Measurements from ENCODE around the gene TBCD.

DNA sequence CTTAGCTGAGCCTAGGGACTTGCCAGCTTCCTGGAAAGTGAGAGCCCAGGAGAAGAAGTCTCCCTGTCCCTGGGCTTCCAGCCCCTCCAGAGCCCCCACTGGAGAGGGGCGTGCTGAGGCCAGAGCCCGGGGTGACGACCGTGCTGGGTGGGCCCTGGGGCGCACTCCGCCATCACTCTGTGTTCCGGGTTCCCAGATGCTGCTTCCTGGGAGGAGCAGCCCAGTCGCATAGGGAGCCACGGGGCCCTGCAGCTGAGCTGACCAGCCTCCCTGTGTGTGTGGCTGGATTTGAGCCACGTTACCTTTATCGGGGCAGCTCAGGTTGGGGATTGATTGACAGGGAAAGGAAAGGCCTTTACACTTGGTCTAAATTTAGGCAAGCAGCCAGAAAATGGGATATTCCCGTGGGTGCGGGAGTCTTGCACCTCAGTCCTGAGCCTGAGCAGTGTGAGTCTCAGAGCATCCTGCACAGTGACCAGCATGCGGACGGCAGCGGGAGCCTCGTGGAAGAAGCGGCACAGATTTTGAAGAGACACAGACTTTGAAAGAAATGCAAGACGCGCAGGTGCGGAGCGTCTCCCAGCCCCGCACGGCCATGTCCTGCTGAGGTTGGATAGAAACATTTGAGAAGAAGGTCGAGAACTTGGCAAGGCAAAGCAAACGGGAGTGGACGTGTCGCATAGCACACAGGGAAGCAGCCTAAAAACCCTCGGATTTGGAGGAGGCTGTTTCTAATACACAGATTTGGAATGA is 139.2 kb downstream of the TBCD start:
- TF ChIP-seq, protein P1, sequence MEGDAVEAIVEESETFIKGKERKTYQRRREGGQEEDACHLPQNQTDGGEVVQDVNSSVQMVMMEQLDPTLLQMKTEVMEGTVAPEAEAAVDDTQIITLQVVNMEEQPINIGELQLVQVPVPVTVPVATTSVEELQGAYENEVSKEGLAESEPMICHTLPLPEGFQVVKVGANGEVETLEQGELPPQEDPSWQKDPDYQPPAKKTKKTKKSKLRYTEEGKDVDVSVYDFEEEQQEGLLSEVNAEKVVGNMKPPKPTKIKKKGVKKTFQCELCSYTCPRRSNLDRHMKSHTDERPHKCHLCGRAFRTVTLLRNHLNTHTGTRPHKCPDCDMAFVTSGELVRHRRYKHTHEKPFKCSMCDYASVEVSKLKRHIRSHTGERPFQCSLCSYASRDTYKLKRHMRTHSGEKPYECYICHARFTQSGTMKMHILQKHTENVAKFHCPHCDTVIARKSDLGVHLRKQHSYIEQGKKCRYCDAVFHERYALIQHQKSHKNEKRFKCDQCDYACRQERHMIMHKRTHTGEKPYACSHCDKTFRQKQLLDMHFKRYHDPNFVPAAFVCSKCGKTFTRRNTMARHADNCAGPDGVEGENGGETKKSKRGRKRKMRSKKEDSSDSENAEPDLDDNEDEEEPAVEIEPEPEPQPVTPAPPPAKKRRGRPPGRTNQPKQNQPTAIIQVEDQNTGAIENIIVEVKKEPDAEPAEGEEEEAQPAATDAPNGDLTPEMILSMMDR (conservative IDR thresholded peaks at IDR 0.05; ENCODE audit: low read depth, low read length) = no peak
- TF ChIP-seq EZH2phosphoT487 (IDR thresholded peaks at IDR 0.05; ENCODE audit: borderline replicate concordance, low read length) = no peak
